GM18498 (cell line): ENCODE data around the gene HAP1.
"Not testable (repeated sequence)": the region's sequence is repeated elsewhere in the genome, so short reads cannot be mapped to it uniquely, and the experiment has no call there.

ENCODE experiments used
- ATAC-seq: cut with Tn5 transposase; IDR thresholded peaks from one replicate; pipeline ENCODE4 v1.9.1; 2021; ENCODE audit warnings: mild to moderate bottlenecking, moderate library complexity; ENCODE audit not compliant: unreplicated experiment

HAP1 gene

GRCh38 chr17:41734139-41734948, at the start of gene HAP1:
Gene HAP1, minus strand, starts transcription at chr17:41734643. Its CDS starts 9 bp downstream, at chr17:41734634.
- no peak for ATAC-seq

- ATAC-seq = no peak
Observed at GRCh38 chr17:41782142-41782541, 47.7 kb upstream of the HAP1 start.

GRCh38 chr17:41781404-41782110, 47.1 kb upstream of the HAP1 start:
- ATAC-seq = no peak

- no peak for ATAC-seq
Observed at GRCh38 chr17:41779954-41780353, 45.5 kb upstream of the HAP1 start.

- ATAC-seq = no peak
Observed at GRCh38 chr17:41777574-41778188, 43.2 kb upstream of the HAP1 start.

GRCh38 chr17:41777157-41777573, 42.7 kb upstream of the HAP1 start:
- ATAC-seq = no peak

- not testable (repeated sequence) for ATAC-seq
Observed at GRCh38 chr17:41776262-41776900, 41.9 kb upstream of the HAP1 start.

GRCh38 chr17:41775394-41776226, 41.2 kb upstream of the HAP1 start:
- no peak for ATAC-seq

- no peak for ATAC-seq
Observed at GRCh38 chr17:41773731-41774193, 39.3 kb upstream of the HAP1 start.

GRCh38 chr17:41773190-41773588, 38.7 kb upstream of the HAP1 start:
- no peak for ATAC-seq

- ATAC-seq = no peak
Observed at GRCh38 chr17:41772586-41773189, 38.2 kb upstream of the HAP1 start.

GRCh38 chr17:41772218-41772585, 37.8 kb upstream of the HAP1 start:
- ATAC-seq = no peak

- ATAC-seq = no peak
Observed at GRCh38 chr17:41771389-41772206, 37.2 kb upstream of the HAP1 start.

GRCh38 chr17:41769985-41770384, 35.5 kb upstream of the HAP1 start:
- ATAC-seq = no peak

GRCh38 chr17:41769346-41769862, 35.0 kb upstream of the HAP1 start:
- no peak for ATAC-seq

GRCh38 chr17:41768682-41769288, 34.3 kb upstream of the HAP1 start:
- no peak for ATAC-seq

GRCh38 chr17:41767324-41768042, 33.0 kb upstream of the HAP1 start:
- ATAC-seq = no peak

GRCh38 chr17:41766135-41766534, 31.7 kb upstream of the HAP1 start:
- no peak for ATAC-seq
